GM19395 (cell line): ENCODE results near the gene MAOB.
"Not testable (repeated sequence)": the region's sequence is repeated elsewhere in the genome, so short reads cannot be mapped to it uniquely, and the experiment has no call there.

Experiments used
- ATAC-seq: cut with Tn5 transposase; IDR thresholded peaks from one replicate; pipeline ENCODE4 v1.9.1; 2021; ENCODE audit warnings: mild to moderate bottlenecking, moderate library complexity; ENCODE audit not compliant: unreplicated experiment

Gene MAOB

DNA sequence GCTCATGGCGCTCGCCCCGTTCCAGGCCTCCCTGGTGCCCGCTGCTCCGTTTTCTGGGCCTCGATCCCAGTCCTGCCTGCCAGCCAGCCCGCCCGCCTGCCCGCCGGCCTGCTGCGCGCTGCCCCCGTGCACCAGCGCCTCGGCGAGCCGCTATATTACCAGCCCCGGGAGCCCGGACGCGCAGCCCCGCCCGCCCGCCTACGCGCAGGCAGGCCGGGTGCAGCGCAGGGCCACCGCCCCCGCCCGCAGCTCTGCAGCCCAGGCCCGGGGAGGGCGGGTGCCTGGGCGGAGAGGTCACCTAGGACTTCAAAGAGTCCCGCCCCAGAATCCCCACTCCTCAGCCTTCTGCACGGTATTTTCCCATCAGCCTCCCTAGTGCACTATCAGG is at the start of gene MAOB:
MAOB (minus strand) TSS at position 157 of the 388 bp plus-strand sequence; CDS start at position 6, 151 bp downstream.
- ATAC-seq, result no peak

- ATAC-seq, result not testable (repeated sequence)
Measured at GRCh38 chrX:43922032-43922431, 39.8 kb upstream of the MAOB start.

- not testable (repeated sequence) for ATAC-seq
Measured at GRCh38 chrX:43910772-43911171, 28.5 kb upstream of the MAOB start.

- ATAC-seq, result no peak
Measured at GRCh38 chrX:43910012-43910411, 27.8 kb upstream of the MAOB start.

GRCh38 chrX:43909141-43909540 is 26.9 kb upstream of the MAOB start:
- no peak for ATAC-seq

DNA sequence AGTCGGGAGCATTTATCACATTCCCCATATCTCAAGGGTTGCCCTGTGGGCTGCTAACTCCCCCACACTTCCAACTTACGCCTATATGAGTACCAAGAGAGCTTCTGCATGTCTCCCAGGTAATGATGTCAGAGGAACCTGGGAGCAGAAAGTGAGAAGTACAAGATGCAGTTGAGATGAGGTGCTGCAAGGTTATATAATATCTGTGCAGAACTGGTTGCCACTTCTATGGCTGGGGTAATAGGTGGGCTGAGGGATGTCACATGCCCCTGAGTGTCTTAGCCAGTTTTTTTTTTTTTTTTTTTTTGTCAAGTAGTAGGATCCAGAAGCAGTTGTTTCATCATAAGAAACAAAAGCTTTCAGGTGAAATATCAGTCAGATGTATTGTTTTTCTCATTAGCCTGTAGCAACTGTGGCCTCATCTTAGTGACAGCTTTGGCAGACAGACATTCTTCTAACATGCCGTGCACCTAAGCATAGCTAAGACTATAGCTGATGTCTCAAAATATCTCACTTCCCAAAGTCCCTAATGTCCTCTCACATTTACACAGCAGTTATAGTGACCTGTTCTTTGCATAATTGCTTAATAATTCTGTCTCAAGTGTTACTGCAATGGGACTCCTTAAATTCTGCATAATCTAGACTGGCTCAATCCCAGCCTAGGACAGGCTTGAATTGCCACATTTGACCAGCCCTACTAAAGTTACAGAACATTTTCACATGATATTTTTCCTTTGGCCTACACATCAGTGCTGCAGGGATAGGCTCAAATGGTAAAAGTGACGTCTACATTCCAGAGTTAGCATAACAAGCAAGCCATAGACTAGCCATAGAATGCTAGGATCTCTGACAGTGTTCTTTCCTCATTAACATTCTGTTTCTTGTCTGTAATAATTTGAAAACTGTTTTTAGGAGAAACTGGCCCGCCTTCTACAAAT is 17.9 kb upstream of the MAOB start:
- no peak for ATAC-seq

GRCh38 chrX:43898406-43899035 is 16.3 kb upstream of the MAOB start:
- ATAC-seq, result no peak

GRCh38 chrX:43897290-43897689 is 15.0 kb upstream of the MAOB start:
- ATAC-seq, result no peak

- ATAC-seq, result no peak
Measured at GRCh38 chrX:43892336-43892870, 10.2 kb upstream of the MAOB start.

DNA sequence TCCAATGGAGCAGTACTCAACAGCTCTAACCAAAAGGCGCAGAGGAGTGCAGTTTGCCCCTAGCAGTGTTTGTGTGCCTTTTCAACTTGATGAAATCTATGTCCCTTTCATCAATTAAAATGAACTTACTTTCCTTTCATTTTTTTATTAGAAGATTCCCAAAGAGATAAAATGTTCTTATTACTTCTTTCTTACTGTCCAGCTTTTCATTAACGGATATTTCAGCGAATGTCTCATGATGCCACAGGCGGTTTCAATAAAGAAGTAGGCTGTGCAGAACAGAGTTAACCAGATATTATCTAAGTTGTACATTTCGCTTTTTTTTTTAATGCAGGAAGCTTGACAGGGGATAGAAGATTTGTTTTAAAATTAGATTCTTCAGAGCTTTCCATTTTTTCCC is 3.4 kb upstream of the MAOB start:
- no peak for ATAC-seq

DNA sequence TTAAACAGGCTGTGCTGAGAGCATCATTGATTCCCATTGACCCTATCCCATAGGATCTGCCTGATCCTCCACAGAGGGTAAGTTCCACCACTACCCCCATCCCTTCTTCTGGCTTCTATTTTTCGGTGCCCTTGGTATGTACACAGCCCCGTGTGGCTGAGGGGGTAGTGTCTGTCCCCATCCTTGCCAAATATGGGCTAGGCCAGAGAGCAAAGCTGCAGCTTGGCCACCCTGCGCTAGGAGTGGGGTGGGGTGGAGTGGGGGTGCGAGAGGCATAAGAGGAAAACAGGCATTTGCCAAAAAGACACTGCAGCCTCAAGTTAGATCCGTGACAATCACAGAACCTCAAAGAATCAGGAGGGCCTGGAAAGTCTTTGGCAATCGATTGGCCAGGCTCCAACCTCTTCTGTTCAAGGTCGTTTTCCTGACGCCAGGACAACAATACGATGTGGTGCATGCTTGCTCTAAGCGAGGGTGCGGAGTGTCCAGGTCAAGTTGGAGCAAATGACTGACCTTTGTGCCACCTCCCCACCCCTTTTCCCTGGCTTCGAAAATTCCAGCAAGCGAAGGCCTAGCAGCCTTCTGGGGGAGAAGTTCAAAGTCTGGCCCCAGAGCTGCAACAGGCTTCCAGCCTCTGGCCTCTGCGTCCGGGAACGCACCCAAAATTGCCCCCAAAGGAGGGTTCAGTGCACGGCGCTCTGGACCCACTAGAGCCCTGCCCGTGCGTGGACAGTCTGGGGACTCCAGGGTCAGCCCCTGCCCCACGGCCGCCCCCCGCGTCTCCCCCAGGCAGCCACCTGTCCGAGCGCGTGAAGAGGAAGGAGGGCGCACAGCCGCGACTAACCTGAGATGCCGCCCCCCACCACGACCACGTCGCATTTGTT is 598 bp downstream of the MAOB start:
- no peak for ATAC-seq

DNA sequence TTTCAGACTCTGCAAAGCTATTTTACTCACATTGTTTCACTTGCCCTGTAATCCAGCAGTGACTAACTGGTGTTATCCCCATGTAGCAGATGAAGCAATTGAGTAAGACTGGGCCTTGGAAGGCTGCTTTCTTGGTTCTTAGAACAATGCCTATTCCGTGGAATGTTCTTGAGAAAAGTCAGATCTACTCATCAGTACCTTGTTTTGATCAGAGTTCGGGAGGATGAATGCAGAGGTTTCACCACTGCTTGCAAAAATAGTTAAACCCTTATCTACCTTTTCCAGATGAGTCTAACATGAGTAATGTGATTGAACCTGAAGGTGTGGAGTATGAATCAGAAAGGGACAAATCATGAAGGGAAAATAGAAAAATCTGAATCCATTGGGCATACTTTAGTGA is 1.8 kb downstream of the MAOB start:
- no peak for ATAC-seq

DNA sequence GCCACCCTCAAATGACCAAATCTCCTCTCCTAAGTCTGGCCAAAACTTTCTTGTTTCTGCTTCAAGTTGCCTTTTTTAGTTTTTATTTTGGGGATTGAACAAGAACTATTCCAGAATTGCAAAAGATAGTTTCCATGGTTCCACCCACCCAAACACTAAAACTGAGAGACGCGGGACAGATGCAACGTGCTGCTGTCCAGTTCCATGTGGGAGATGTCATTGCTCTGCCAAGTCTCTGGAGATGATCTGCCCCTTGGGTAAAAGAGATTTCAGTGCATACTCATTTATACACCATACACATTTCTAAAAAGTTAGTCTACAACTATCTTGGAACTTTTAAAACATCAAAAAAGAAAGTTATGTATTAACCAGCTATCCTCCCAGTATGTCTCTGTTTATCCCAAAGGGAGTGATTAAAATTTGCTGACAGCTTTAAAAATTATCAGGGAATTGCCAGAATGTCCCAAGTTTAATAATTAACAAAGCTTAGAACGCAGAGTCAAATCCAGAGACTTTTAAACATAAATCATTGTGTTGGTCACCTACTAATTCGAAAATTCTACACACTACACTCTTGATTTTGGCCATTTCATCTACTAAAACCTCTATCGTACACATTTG is 3.2 kb downstream of the MAOB start:
- ATAC-seq, result no peak

DNA sequence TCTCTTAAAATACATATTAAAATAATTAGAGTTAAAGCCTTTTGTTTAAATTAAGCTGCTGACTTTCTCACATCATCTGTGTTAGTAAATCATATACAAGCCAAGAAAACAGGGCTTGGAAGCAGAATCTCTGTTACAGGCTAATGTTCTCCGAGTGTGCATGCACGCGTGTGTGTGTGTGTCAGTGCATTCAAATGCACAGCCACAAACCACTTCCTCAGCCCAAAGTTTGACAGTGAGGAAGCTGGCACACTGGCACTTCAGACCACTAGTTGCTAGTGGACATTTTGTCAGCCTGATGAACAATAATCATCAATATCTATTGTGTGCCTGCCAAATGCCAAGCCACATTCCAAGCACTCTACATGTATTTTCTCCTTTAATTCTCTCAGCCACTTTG is 5.6 kb downstream of the MAOB start:
- ATAC-seq, result no peak

DNA sequence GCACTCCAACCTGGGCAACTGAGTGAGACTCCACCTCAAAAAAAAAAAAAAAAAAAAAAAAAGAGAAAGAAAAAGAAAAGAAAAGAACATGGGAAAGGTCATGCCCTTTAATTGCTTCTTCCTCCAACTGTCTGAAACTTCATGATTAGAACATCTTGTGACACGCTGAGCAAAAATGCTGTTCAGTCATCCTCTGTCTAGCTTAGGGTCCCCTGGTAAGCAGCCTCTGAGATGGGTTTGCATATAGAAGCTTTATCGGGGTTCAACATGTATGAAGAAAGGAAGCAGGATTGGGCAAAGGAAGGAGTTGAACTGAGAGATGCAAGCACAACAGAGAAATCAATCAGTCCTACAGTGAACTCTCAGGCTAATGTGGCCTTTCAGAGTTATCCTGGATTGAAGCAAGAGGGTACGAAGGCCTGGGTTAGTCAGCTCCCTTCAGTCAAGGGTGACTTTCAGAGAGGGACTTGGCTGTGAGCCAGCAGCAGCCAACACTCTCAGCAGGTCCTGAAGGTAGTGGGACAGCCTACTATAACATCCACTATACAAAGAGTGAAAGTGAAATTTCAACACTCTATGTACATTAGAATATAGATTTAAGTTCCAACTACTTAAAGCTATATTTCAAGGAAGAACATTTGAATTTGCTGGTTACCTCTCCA is 11.4 kb downstream of the MAOB start:
- no peak for ATAC-seq

- no peak for ATAC-seq
Measured at GRCh38 chrX:43870011-43870410, 12.2 kb downstream of the MAOB start.

DNA sequence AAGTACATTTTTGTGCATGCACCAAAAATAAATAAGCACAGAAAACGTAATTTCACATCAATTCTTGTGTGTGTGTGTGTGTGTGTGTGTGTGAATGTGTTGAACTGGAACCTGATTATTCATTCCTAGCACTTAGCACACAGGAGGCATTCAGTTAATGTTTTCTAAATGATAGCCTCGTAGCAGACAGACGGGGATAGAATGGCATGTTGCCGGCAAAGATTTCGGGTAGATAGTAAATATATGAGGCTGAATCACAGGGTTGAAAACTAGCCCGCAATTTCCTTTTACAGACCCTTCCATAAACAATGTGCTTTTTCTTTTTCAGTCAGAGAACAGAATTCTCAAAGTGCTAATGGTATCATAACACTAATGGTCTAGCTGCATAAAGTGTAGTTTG is 13.5 kb downstream of the MAOB start:
- ATAC-seq, result no peak

DNA sequence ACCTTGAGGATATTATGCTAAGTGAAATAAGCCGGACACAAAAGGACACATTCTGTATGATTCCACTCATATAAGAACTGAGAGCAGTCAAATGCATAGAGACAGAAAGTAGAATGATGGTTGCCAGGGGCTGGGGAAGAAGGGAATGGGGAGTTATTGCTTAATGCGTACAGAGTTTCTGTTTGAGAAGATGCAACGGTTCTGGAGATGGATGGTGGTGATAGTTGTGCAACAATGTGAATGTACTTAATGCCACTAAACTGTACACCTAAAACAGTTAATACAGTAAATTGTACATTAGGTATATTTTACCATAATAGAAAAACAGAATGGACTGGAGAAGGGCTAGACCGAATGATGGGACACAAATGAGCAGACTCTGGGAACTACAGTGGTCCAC is 15.8 kb downstream of the MAOB start:
- ATAC-seq, result no peak

DNA sequence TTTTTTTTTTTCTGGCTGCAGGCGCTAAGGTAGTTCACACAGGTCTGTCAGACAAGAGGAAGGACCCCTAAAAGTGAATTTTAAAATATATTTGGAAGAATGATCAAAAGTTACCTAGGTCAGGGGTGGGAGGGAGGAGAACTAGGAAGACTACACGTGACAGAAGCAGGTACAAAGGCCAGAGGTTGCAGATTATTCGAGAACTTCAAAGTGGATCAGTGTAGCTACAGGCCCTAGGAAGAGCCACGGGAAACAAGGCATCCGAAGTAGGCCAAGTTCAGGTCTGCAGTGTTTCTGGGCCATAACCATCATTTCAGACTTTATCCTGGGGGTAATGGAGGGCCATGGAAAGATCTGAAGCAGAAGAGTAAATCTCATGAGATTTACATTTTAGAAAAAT is 16.5 kb downstream of the MAOB start:
- no peak for ATAC-seq

DNA sequence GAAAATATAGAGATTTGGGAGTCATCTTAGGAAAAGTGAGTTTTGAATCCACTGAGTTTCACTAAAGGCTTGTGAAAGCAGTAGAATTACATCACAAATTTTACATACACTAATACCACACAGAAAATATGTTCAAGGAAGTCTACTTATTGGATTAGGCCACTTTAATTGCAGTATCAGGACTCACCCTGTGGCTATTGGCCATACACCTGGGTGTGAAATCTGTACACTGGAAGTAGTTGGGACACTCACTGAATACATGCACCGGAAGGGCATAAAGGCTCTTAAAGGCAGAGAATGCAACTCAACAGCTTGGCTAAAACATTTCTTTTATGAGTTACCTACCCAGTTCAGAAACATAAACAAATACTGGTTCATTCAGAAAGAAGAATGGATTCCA is 19.8 kb downstream of the MAOB start:
- no peak for ATAC-seq
